Heart right ventricle (tissue), 16 donors: ENCODE data around the gene B3GALT4. TPM values are rescaled to one million over a fixed set of nuclear protein-coding genes. Genes with fewer than 3 reads are reported as not detected.

ENCODE experiments used
- ATAC-seq, 8 donors: fragments of 200-7000 bp; cut with Tn5 transposase; one replicate each; pipeline ENCODE4 v1.9.1; 2020; ENCODE audit warnings: mild to moderate bottlenecking in 8 of 8, moderate library complexity in 8 of 8, moderate number of reproducible peaks in 1 of 8
- DNase-seq, 2 donors: peaks; one replicate each; pipeline ENCODE4 v3.0.0-alpha.2; 2020
- H3K27ac ChIP-seq, 10 donors: fragments of 200-600 bp; sonication (generic) in 2 of 10; one replicate each; pipeline versions ENCODE4 v1.5.0 to v1.8.0; 2020 to 2022; ENCODE audit warnings: mild to moderate bottlenecking in 3 of 10
- H3K27me3 ChIP-seq, 7 donors: fragments of 200-600 bp; one replicate each; pipeline ENCODE4 v1.8.0; 2021 to 2022; ENCODE audit warnings: mild to moderate bottlenecking in 2 of 7
- H3K36me3 ChIP-seq, 9 donors: fragments of 200-600 bp; sonication (generic) in 1 of 9; one replicate each; pipeline versions ENCODE4 v1.5.0 to v1.8.0; 2020 to 2022; ENCODE audit warnings: mild to moderate bottlenecking in 2 of 9
- H3K4me1 ChIP-seq, 9 donors: fragments of 200-600 bp; sonication (generic) in 1 of 9; one replicate each; pipeline versions ENCODE4 v1.5.0 to v1.8.0; 2020 to 2022; ENCODE audit warnings: mild to moderate bottlenecking in 4 of 9
- H3K4me3 ChIP-seq, 10 donors: fragments of 200-600 bp; sonication (generic) in 2 of 10; one replicate each; pipeline versions ENCODE4 v1.5.0 to v1.8.0; 2020 to 2022; ENCODE audit warnings: mild to moderate bottlenecking in 7 of 10, moderate library complexity in 2 of 10
- H3K9me3 ChIP-seq, 11 donors: fragments of 200-600 bp in 10 of 11; sonication (generic) in 2 of 11; one replicate each; pipeline versions ENCODE4 v1.5.0 to v1.8.0; 2013 to 2022; ENCODE audit warnings: mild to moderate bottlenecking in 2 of 11, control low read depth in 1 of 11, moderate library complexity in 1 of 11
- WGBS, 2 donors: extraction: QIAGEN DNeasy Blood & Tissue Kit; methylation state at CpG; one replicate each; pipeline ENCODE4 v1.1.7; 2013; ENCODE audit warnings: inconsistent platforms in 1 of 2; 5-methylcytosine and 5-hydroxymethylcytosine counted together
- intact Hi-C, 10 donors: fragments of 100-400 bp; cut with DNase I; formaldehyde crosslinking; loops; one replicate each; pipeline versions ENCODE4 v1.11.1 to v1.14.2; 2022
- polyA plus RNA-seq, 2 donors: library from polyadenylated mRNA; stranded (reverse); fragments of 200-250 nt; gene quantifications; one replicate each; pipeline ENCODE4 v1.2.3, GENCODE V29; 2013
- total RNA-seq, 10 donors: library from RNA; stranded (reverse); fragmentation: NEBNext Ultra II Directional in 3 of 10; extraction: Animal tissue kit (Norgen Biotek cat#: 25700) in 3 of 10; gene quantifications; one replicate each; pipeline versions ENCODE4 v1.2.1 to v1.2.4, GENCODE V29; 2021 to 2023
- TF ChIP-seq, protein P1 (sequence below), 9 donors: fragments of 200-600 bp; sonication (generic) in 2 of 9; IDR thresholded peaks; one replicate each; pipeline versions ENCODE4 v1.5.0 to v1.8.0; 2021 to 2022; ENCODE audit warnings: antibody characterized with exemption in 9 of 9, mild to moderate bottlenecking in 5 of 9, moderate library complexity in 1 of 9
- donor health status: Arrhythmogenic right ventricular cardiomyopathy.
- donor health status: ischemic (EF 13 %, LVEDD 7.1; RV severe dilation, severe dysfunction).
- donor health status: healthy with polysubstance abuse.
- donor health status: DM: no; HTN: yes; CAD: no.
- donor health status: DM: no; HTN: no; CAD: no.
- donor health status: ischemic (EF 25% LVEDD 6.9; RV normal size, moderate dysfunction).
- donor health status: ischemic (EF 25% LVEDD 5.7; RV mildly dilated, moderate dysfunction).
- donor health status: healthy.
- donor health status: DM: yes; HTN: yes; CAD: no.
- donor health status: Ischemic cardiomyopathy.
- donor health status: ischemic (EF 35%, LVEDD 5.7; RV mildly dilated, moderate dysfunction).
- donor health status: nonischemic (EF 11% LVEDD 7.7; RV severe dilation, severe dysfunction).
- donor health status: DM: yes; HTN: yes; CAD: no.
- donor health status: PGD.
- donor health status: ischemic (EF 29% LVEDD 5.4; RV normal size, mild dysfunction).
- donor health status: nonischemic (EF 23%, LVEDD 6.1; RV moderate dilation, normal function).

The B3GALT4 gene
- total and polyA plus RNA-seq, 12 donors: 5.3 to 12.2 (median 8.0) TPM

- no peak for DNase-seq
- TF ChIP-seq, protein P1, sequence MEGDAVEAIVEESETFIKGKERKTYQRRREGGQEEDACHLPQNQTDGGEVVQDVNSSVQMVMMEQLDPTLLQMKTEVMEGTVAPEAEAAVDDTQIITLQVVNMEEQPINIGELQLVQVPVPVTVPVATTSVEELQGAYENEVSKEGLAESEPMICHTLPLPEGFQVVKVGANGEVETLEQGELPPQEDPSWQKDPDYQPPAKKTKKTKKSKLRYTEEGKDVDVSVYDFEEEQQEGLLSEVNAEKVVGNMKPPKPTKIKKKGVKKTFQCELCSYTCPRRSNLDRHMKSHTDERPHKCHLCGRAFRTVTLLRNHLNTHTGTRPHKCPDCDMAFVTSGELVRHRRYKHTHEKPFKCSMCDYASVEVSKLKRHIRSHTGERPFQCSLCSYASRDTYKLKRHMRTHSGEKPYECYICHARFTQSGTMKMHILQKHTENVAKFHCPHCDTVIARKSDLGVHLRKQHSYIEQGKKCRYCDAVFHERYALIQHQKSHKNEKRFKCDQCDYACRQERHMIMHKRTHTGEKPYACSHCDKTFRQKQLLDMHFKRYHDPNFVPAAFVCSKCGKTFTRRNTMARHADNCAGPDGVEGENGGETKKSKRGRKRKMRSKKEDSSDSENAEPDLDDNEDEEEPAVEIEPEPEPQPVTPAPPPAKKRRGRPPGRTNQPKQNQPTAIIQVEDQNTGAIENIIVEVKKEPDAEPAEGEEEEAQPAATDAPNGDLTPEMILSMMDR (IDR thresholded peaks at IDR 0.05): no peak
- H3K27ac ChIP-seq: peak overlapping the region in 7 of 10 donors; percentile 91 to 96 (median 93)
- H3K4me3 ChIP-seq: peak overlapping the region in 4 of 10 donors; percentile 60 to 75 (median 68)
- peaks cover 0 to 89% (median 15%) of the 10 kb centered on the region in 9 donors for H3K36me3 ChIP-seq
- ATAC-seq: peak in 1 of 8 donors; percentile 3
- no peaks in the 10 kb centered on the region for H3K27me3 ChIP-seq
- H3K4me1 ChIP-seq: peaks cover 3 to 57% (median 42%) of the 10 kb centered on the region in 9 donors
- no peaks in the 10 kb centered on the region for H3K9me3 ChIP-seq
- 80 to 81% methylated on average over 9 of the region's 9 CpGs for WGBS, 2 donors
- intact Hi-C loops: loop anchor here in 1 of 10 donors (2.0 kb wide), 1 partner anchor 66 kb away; no protein-coding TSS in a partner anchor
Observed at GRCh38 chr6:33278392-33278741, 1.4 kb downstream of the B3GALT4 start.

DNA sequence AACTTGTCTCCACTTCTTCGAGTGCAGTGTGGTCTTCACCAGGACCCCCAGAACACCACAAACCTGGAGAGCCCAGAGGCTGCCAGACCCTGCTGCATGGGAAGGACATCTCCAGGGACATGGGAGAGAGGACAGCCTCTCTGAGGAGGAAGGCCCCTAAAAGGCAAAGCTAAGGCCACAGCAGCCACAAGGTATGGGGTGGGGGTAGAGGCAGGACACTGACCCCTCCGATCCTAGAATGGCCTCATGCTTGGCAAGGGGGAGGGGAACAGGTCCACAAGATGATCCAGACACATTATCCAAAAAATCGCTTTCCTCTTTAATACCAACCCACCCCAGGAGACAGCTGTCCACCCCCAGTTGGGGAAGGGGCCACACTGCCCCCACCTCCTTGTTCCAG, 1.9 kb downstream of the B3GALT4 start:
- DNase-seq: no peak
- Histone ChIP-seq H3K9me3 (no peaks in the 10 kb centered on the region), H3K36me3 (peaks cover 0 to 89% (median 18%) of the 10 kb centered on the region in 9 donors), H3K4me3 (no peak overlapping the region), H3K27me3 (no peaks in the 10 kb centered on the region), H3K27ac (peak overlapping the region in 4 of 10 donors; percentile 10 to 93 (median 92)), H3K4me1 (peaks cover 3 to 53% (median 37%) of the 10 kb centered on the region in 9 donors)
- no peak for ATAC-seq
- TF ChIP-seq, protein P1 (IDR thresholded peaks at IDR 0.05): no peak
- 88 to 93% methylated on average over 3 of the region's 3 CpGs for WGBS, 2 donors
- intact Hi-C loops: loop anchor here in 1 of 10 donors (2.0 kb wide), 1 partner anchor 66 kb away; no protein-coding TSS in a partner anchor

DNA sequence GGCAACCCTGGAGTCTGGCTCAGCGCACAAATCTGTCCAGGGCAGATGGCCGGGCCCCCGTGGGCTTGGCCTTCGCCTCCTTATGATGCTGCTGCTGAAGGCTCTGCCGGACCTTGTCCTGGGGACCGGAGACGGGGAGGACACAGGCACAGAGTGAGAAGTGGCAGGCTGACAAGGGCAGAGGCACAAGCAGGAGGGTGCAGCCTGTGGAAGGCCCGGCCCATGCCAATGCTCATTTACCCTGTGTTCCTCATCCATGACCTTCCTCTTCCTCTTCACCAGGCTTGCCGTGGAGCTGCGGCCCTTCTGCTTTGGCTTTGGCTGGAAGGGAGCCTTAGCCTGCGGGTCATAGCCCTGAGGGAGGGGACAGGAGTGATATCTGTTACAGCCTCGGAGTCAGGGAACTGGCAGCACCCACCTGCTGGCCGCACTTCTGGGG, 2.4 kb downstream of the B3GALT4 start:
- no peak for ATAC-seq
- no peaks in the 10 kb centered on the region for H3K27me3 ChIP-seq
- TF ChIP-seq, protein P1 (IDR thresholded peaks at IDR 0.05): no peak
- H3K4me1 ChIP-seq: peaks cover 3 to 48% (median 33%) of the 10 kb centered on the region in 9 donors
- no peak overlapping the region for H3K4me3 ChIP-seq
- intact Hi-C loops: loop anchor here in 1 of 10 donors (2.0 kb wide), 1 partner anchor 66 kb away; no protein-coding TSS in a partner anchor
- H3K9me3 ChIP-seq: no peaks in the 10 kb centered on the region
- no peak for DNase-seq
- H3K27ac ChIP-seq: no peak overlapping the region
- WGBS, 2 donors: 76 to 78% methylated on average over 13 of the region's 13 CpGs
- peaks cover 0 to 89% (median 14%) of the 10 kb centered on the region in 9 donors for H3K36me3 ChIP-seq

DNA sequence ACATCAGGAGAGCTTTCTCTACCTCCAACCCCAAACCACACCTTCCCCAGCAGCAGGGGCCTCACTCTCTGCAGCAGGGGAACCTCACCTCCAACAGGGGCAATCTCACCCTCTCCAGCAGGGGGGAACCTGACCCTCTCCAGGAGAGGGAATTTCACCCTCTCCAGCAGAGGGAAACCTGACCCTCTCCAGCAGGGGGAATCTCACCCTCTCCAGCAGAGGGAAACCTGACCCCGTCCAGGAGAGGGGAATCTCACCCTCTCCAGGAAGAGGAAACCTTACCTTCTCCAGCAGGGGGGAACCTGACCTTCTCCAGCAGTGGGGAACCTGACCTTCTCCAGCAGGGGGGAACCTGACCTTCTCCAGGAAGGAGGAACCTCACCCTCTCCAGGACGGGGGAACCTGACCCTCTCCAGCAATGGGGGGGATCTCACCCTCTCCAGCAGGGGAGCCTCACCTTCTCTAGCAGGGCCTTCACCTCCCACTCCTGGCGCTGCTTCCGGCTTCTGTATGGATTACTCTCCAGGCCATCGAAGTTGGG, 3.1 kb downstream of the B3GALT4 start:
- intact Hi-C loops: loop anchor here in 1 of 10 donors (2.0 kb wide), 1 partner anchor 65 kb away; no protein-coding TSS in a partner anchor
- H3K4me3 ChIP-seq: no peak overlapping the region
- ATAC-seq: no peak
- peaks cover 0 to 89% (median 10%) of the 10 kb centered on the region in 9 donors for H3K36me3 ChIP-seq
- no peak overlapping the region for H3K27ac ChIP-seq
- no peak for DNase-seq
- no peaks in the 10 kb centered on the region for H3K9me3 ChIP-seq
- TF ChIP-seq, protein P1 (IDR thresholded peaks at IDR 0.05): peak in 6 of 9 donors; percentile 16 to 52 (median 44)
- WGBS, 2 donors: 64 to 69% methylated on average over 5 of the region's 5 CpGs
- no peaks in the 10 kb centered on the region for H3K27me3 ChIP-seq
- peaks cover 3 to 40% (median 27%) of the 10 kb centered on the region in 9 donors for H3K4me1 ChIP-seq
